ENCODE results near the gene ACSS3. TPM values are rescaled to one million over a fixed set of nuclear protein-coding genes. Genes with fewer than 3 reads are reported as not detected.

The ACSS3 gene
- polyA plus RNA-seq, 1 of the 3 experiments (the other 2 are of a cell fraction): 0.02 TPM

DNA sequence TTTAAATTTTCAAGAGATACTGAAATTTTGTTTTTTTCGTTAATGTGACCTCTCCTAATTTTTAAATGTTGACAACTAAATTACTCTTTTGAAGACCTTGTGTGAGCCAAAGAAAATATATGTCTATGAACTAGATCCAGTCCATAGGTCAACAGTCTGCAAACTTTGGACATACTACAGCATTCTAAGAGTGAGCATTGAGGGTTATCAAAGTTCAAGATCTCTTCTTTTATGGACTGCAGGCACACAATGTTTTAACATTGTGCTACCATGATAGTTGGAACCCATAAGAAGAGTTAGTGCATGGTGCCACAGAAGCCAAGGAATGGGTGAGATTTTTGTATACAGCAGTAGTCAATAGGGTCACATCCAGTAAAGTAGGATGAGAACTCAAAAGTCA is 43.0 kb upstream of the ACSS3 start (continued):
- no peak for TF ChIP-seq GATA2 (CRISPR knock-in tag; IDR thresholded peaks at IDR 0.05)

- DNase-seq: no peak
- H3K36me3 ChIP-seq (replicated peaks in 1 of 2; ENCODE audit: control insufficient read depth in 1 of 2, insufficient read depth in 2 of 2, low read length in 1 of 2): no peaks in the 10 kb centered on the region
- 16% methylated on average over 2 of the region's 2 CpGs for WGBS (ENCODE audit: low lambda C conversion rate)
- no peaks in the 10 kb centered on the region for H3F3A ChIP-seq (replicated peaks; ENCODE audit: insufficient read depth)
- no peak overlapping the region for H3K27ac ChIP-seq (ENCODE audit: low read depth in 2 of 2, low read length in 1 of 2)
- no peaks in the 10 kb centered on the region for H3K4me1 ChIP-seq (ENCODE audit: control insufficient read depth in 1 of 2, insufficient read depth in 2 of 2, low read depth in 1 of 2, low read length in 1 of 2)
- ChIA-PET POLR2A (no interaction called here), CTCF (interaction anchor here (1.4 kb wide), 1 partner anchor 89 kb away, joined by 3 read pairs; no protein-coding TSS in a partner anchor)
- H3K27me3 ChIP-seq (ENCODE audit: insufficient read depth): no peaks in the 10 kb centered on the region
- H3K9me2 ChIP-seq: no peaks in the 10 kb centered on the region
- H3K9ac ChIP-seq: no peak overlapping the region
- no peaks in the 10 kb centered on the region for H4K20me1 ChIP-seq (ENCODE audit: insufficient read depth)
- H3K79me2 ChIP-seq (ENCODE audit: insufficient read depth): no peaks in the 10 kb centered on the region
- H3K4me2 ChIP-seq: no peak overlapping the region
- no peak overlapping the region for H2AFZ ChIP-seq (ENCODE audit: low read depth)
- H3K4me3 ChIP-seq (ENCODE audit: low read depth in 2 of 2, low read length in 1 of 2): no peak overlapping the region
- H3K9me3 ChIP-seq: no peaks in the 10 kb centered on the region
- TF ChIP-seq, protein P1, sequence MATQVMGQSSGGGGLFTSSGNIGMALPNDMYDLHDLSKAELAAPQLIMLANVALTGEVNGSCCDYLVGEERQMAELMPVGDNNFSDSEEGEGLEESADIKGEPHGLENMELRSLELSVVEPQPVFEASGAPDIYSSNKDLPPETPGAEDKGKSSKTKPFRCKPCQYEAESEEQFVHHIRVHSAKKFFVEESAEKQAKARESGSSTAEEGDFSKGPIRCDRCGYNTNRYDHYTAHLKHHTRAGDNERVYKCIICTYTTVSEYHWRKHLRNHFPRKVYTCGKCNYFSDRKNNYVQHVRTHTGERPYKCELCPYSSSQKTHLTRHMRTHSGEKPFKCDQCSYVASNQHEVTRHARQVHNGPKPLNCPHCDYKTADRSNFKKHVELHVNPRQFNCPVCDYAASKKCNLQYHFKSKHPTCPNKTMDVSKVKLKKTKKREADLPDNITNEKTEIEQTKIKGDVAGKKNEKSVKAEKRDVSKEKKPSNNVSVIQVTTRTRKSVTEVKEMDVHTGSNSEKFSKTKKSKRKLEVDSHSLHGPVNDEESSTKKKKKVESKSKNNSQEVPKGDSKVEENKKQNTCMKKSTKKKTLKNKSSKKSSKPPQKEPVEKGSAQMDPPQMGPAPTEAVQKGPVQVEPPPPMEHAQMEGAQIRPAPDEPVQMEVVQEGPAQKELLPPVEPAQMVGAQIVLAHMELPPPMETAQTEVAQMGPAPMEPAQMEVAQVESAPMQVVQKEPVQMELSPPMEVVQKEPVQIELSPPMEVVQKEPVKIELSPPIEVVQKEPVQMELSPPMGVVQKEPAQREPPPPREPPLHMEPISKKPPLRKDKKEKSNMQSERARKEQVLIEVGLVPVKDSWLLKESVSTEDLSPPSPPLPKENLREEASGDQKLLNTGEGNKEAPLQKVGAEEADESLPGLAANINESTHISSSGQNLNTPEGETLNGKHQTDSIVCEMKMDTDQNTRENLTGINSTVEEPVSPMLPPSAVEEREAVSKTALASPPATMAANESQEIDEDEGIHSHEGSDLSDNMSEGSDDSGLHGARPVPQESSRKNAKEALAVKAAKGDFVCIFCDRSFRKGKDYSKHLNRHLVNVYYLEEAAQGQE (IDR thresholded peaks at IDR 0.05; ENCODE audit: low read depth, low read length): no peak
- TF ChIP-seq MEF2A (IDR thresholded peaks at IDR 0.05; ENCODE audit: borderline replicate concordance, low read depth) (no peak), NFIC (IDR thresholded peaks at IDR 0.05; ENCODE audit: borderline replicate concordance) (no peak), MXI1 (IDR thresholded peaks at IDR 0.05; ENCODE audit: low read depth, low read length) (no peak), USF2 (IDR thresholded peaks at IDR 0.05; ENCODE audit: borderline replicate concordance, low read depth, low read length) (no peak), NRF1 (IDR thresholded peaks at IDR 0.05; ENCODE audit: low read depth, low read length) (no peak), RXRA (IDR thresholded peaks at IDR 0.05; ENCODE audit: borderline replicate concordance, low read depth) (no peak), POLR2AphosphoS5 (IDR thresholded peaks at IDR 0.05; ENCODE audit: low read depth, low read length) (no peak), RAD21 (IDR thresholded peaks at IDR 0.05; ENCODE audit: low read length) (no peak), YY1 (IDR thresholded peaks at IDR 0.05; ENCODE audit: low read depth) (no peak), EP300 (IDR thresholded peaks at IDR 0.05; ENCODE audit: borderline replicate concordance in 1 of 2, low read depth in 1 of 2, low read length in 1 of 2) (no peak), IRF3 (IDR thresholded peaks at IDR 0.05; ENCODE audit: low read depth, low read length) (no peak)
- TF ChIP-seq, protein P2, sequence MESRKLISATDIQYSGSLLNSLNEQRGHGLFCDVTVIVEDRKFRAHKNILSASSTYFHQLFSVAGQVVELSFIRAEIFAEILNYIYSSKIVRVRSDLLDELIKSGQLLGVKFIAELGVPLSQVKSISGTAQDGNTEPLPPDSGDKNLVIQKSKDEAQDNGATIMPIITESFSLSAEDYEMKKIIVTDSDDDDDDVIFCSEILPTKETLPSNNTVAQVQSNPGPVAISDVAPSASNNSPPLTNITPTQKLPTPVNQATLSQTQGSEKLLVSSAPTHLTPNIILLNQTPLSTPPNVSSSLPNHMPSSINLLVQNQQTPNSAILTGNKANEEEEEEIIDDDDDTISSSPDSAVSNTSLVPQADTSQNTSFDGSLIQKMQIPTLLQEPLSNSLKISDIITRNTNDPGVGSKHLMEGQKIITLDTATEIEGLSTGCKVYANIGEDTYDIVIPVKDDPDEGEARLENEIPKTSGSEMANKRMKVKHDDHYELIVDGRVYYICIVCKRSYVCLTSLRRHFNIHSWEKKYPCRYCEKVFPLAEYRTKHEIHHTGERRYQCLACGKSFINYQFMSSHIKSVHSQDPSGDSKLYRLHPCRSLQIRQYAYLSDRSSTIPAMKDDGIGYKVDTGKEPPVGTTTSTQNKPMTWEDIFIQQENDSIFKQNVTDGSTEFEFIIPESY (IDR thresholded peaks at IDR 0.05; ENCODE audit: borderline replicate concordance, low read depth): no peak
- TF ChIP-seq, protein P3, sequence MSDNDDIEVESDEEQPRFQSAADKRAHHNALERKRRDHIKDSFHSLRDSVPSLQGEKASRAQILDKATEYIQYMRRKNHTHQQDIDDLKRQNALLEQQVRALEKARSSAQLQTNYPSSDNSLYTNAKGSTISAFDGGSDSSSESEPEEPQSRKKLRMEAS (IDR thresholded peaks at IDR 0.05; ENCODE audit: low read depth): no peak
- TF ChIP-seq, protein P4, sequence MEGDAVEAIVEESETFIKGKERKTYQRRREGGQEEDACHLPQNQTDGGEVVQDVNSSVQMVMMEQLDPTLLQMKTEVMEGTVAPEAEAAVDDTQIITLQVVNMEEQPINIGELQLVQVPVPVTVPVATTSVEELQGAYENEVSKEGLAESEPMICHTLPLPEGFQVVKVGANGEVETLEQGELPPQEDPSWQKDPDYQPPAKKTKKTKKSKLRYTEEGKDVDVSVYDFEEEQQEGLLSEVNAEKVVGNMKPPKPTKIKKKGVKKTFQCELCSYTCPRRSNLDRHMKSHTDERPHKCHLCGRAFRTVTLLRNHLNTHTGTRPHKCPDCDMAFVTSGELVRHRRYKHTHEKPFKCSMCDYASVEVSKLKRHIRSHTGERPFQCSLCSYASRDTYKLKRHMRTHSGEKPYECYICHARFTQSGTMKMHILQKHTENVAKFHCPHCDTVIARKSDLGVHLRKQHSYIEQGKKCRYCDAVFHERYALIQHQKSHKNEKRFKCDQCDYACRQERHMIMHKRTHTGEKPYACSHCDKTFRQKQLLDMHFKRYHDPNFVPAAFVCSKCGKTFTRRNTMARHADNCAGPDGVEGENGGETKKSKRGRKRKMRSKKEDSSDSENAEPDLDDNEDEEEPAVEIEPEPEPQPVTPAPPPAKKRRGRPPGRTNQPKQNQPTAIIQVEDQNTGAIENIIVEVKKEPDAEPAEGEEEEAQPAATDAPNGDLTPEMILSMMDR (IDR thresholded peaks at IDR 0.05): no peak
These were observed 38.6 kb upstream of the ACSS3 start for GRCh38 chr12:81039231-81039630.
